Activated CD4-positive, CD25-positive, alpha-beta regulatory T cell treated with anti-CD3 and anti-CD28 coated beads, Interleukin-2, amount 50 U/mL, for 72 hours (primary cell): ENCODE measurements around the gene TFAP2B.

Experiments used
- DNase-seq: peaks from one replicate; pipeline ENCODE4 v3.0.0; 2021

TFAP2B gene

DNA sequence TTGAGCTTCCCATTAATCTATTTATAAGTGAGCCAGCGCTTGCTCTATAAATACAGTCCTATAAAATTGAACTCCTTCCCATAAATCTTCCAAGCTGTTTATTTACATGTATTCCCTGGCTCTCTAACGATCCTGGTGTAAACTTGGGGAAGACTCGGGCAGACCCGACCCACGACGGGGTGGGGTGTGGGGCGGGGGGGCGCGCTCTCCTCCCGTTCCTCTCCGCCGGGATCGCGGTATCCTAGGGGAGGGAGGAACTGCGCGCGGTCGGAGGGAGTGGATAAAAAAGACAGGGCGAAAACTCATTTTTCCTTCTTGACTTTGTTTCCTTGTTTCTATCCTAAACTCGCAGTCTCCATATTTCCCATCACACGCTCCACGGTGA is 31.1 kb downstream of the TFAP2B start:
- DNase-seq, result no peak

DNA sequence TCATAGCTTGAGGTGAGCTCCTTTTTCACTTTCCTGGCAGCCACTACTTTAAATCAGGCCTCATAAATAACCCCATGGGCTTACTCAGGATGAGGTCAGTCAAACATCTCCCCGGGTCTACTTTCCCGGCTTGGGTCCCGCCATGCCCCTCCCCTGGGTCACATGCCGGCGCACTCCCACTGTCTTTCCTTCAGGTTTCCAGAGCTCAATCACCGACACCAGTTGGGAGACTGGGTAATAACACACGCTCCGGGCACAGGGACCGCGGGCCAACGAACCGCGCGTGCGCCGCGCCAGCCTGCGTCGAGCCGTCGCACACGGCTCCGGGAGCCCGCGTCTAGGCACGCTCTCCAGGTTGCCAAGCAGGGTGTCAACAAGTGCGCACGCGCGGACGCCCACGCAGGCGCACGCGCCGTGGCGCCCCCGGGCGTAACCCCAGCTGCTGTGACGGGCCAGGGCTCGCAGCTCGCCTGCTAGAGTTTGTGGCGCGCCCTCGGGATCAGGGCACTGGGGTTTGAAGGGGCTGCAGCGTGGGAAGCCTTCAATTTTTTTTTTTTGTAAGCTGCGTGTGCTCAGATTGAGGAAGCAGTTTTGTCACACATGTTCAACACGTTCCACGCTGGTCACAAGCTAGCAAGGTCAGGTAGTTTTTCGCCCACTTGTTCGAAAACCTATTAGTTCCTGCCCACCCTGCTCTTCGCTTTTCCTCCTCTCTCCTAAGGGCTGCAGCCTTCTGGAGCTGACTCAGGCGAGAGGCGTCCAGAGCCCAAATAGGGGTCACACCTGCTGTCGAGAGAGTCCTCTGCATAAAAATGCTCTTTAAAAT is 31.8 kb downstream of the TFAP2B start:
- no peak for DNase-seq

DNA sequence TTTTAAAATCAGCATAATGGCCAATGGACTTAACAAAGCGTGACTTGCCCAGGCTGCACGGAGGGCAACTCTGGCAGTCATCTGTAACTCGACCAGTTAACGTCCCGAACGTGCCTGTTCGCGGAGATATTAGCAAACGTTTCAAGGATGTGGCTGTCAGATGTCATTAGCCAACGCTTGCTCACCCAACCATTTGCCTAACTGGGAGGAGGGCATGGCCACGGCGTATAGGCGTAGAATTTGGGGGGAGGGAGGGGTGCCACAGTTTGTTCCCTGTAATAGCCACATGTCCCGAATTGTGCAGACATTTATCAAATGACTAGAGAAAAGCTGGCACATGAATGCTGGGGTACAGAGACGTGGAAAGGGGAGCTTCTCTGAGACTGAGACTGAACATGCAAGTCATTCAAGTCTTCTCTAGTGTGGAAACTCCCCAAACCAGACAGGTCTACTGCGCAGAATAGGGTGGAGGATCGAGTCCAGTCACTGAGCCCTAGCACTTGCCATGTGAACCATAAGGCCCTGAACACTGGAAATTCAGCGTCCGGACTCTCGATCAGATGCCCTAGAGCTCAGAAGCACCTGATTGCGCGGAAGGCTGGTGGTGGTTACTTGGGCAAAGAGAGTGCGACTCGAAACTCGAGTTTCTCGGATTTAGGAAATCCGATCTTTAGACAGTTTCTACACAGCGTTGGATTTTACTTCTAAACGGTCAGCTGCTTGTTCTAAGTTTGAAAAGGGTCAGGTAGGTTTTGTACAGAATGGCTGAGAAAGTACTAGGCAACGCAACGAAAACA is 32.6 kb downstream of the TFAP2B start:
- no peak for DNase-seq

GRCh38 chr6:50853939-50854338 is 35.3 kb downstream of the TFAP2B start:
- DNase-seq, result no peak

- no peak for DNase-seq
These were observed 43.0 kb downstream of the TFAP2B start for GRCh38 chr6:50861692-50862091.

DNA sequence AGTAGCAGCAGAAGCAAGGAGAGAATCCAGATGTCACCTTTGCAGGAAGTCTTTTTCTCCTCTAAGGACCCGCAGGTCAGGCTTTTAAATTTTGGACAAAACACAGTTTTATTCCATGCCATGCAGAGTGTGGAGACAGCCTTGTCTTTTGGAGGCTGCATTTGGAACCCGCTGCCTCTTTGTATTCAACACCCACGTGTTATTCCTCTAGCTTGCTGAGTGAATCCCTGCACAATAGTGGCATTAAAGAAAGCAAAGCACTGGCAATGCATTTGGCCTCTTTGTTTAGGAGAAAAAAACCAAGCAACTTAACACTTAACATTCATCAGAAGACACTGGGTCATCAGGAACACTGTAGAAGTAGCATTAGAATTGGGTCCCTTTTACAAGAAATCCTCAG is 43.5 kb downstream of the TFAP2B start:
- DNase-seq, result no peak

- no peak for DNase-seq
These were observed 45.9 kb downstream of the TFAP2B start for GRCh38 chr6:50864601-50865000.

DNA sequence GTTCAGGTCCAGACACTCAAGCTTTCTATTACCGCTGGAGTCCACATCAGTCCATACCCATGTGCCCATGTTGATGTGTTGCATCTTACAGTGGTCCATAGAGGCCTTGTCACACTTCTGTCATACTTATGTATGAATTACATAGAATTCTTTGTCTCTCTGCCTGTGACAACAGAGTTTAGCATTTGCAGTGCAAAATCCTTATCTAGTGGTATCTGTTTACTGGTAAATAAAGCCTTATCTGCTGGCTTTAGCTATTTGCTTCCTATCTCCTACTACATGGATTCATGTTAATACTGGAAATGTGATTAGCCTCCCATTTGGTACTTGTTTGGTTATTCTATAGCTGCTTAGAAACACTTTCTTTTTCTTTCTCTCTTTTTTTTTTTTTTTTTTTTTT is 49.8 kb downstream of the TFAP2B start:
- no peak for DNase-seq

- DNase-seq, result no peak
These were observed 54.5 kb downstream of the TFAP2B start for GRCh38 chr6:50873167-50873566.

DNA sequence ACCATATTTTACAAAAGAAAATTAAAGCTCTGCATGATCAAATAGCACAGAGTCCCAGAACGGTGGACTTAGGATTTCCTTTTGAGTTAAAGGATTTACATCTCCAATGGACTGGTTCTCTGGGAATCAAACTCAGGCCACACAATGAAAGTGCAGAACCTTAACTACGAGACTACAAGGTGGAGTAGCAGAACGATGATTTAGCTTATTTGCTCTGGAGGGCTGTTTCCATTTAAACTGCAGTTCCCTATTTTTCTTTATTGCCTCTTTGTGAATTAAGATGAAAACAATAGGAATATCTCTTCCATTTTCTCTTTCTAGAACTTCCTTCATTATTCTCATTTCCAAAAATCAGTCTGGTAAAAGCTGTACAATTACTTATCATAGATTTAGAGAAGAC is 65.7 kb downstream of the TFAP2B start:
- no peak for DNase-seq

DNA sequence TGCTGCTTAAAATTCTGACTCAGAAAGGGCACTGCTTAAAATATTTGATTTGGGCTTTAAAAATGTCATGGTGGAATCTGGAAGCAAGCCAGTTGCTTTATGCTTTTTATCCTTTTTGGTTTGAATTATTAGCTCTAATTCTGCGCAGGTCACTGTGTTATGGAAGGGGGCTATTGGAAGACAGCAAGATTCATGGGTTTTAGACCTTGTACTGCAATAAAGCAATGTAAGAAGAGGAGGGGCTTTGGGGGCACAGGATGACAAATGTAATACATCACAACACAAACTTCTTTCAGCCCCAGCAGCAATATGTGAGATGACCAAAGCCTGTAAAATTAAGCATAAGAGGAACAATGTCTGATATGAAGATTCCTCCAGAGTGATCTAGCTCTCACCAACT is 68.4 kb downstream of the TFAP2B start:
- DNase-seq, result no peak

DNA sequence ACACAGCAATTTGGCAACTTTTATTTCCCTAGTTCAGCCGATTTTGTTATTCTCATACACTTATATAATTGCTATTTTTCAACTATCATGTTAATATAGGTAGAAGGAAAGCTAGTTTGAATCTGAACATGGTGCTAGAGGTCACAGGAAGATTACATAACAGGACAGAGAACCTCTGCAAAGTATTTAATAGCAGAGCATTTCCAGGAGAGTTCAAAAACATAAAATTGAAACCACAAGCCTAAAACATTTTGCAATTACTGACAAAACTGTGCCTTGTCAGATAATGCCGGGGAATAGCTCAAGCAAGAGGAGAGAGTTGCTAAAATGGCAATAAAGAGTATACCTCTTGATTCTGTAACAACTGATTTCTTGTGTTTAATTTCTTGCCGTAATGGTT is 70.8 kb downstream of the TFAP2B start:
- DNase-seq, result no peak

DNA sequence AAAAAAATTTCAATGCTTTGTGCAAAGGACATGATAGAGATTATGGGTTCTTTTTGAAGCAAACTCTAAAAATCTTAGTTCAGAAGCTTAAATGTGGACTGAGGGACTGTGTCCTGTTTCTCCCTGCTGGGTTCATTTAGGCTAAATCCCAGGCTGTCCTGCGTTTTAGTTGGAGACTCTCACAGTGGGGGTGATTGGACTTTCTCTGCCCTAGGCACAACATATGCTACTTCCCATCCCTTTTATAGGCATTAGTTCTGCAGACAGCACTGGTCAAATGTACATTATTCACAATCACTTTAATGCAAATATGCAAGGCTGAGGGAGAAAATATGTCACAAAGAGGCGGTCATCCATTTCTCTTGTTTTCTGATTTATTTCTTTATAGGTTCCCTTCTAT is 71.3 kb downstream of the TFAP2B start:
- DNase-seq, result no peak

GRCh38 chr6:50890579-50890978 is 71.9 kb downstream of the TFAP2B start:
- DNase-seq, result no peak

- no peak for DNase-seq
These were observed 72.6 kb downstream of the TFAP2B start for GRCh38 chr6:50891290-50891689.
